GM18861 (cell line): ENCODE data around the gene IQGAP2.
"Not testable (repeated sequence)": the region's sequence is repeated elsewhere in the genome, so short reads cannot be mapped to it uniquely, and the experiment has no call there.

Source experiments
- ATAC-seq: cut with Tn5 transposase; IDR thresholded peaks from one replicate; pipeline ENCODE4 v1.9.1; 2021; ENCODE audit not compliant: unreplicated experiment

The IQGAP2 gene

GRCh38 chr5:76641514-76642120, 238.5 kb downstream of the IQGAP2 start:
- ATAC-seq, result no peak

GRCh38 chr5:76642390-76643040, 239.4 kb downstream of the IQGAP2 start:
- no peak for ATAC-seq

GRCh38 chr5:76643371-76643770, 240.3 kb downstream of the IQGAP2 start:
- ATAC-seq, result no peak

GRCh38 chr5:76649140-76649539, 246.1 kb downstream of the IQGAP2 start:
- ATAC-seq, result no peak

- no peak for ATAC-seq
Observed at GRCh38 chr5:76652809-76653414, 249.8 kb downstream of the IQGAP2 start.

GRCh38 chr5:76657091-76657490, 254.0 kb downstream of the IQGAP2 start:
- no peak for ATAC-seq

GRCh38 chr5:76657683-76658311, 254.7 kb downstream of the IQGAP2 start:
- no peak for ATAC-seq

GRCh38 chr5:76660360-76660759, 257.3 kb downstream of the IQGAP2 start:
- ATAC-seq, result no peak

- no peak for ATAC-seq
Observed at GRCh38 chr5:76662521-76662920, 259.4 kb downstream of the IQGAP2 start.

- no peak for ATAC-seq
Observed at GRCh38 chr5:76663573-76663972, 260.5 kb downstream of the IQGAP2 start.

GRCh38 chr5:76664079-76664478, 261.0 kb downstream of the IQGAP2 start:
- no peak for ATAC-seq

GRCh38 chr5:76667495-76667894, 264.4 kb downstream of the IQGAP2 start:
- no peak for ATAC-seq

- ATAC-seq, result no peak
Observed at GRCh38 chr5:76669245-76669644, 266.2 kb downstream of the IQGAP2 start.

GRCh38 chr5:76670508-76670907, 267.4 kb downstream of the IQGAP2 start:
- ATAC-seq, result no peak

GRCh38 chr5:76672242-76672641, 269.2 kb downstream of the IQGAP2 start:
- no peak for ATAC-seq

- ATAC-seq, result no peak
Observed at GRCh38 chr5:76673125-76673524, 270.0 kb downstream of the IQGAP2 start.

- no peak for ATAC-seq
Observed at GRCh38 chr5:76674330-76675066, 271.4 kb downstream of the IQGAP2 start.

- no peak for ATAC-seq
Observed at GRCh38 chr5:76675364-76675763, 272.3 kb downstream of the IQGAP2 start.

GRCh38 chr5:76677849-76678472, 274.9 kb downstream of the IQGAP2 start:
- ATAC-seq, result no peak

GRCh38 chr5:76679231-76679630, 276.1 kb downstream of the IQGAP2 start:
- ATAC-seq, result no peak

GRCh38 chr5:76680826-76681225, 277.7 kb downstream of the IQGAP2 start:
- ATAC-seq, result not testable (repeated sequence)
